Chondrocyte (in vitro differentiated cells): Measurements from ENCODE around the gene CRYBB2. TPM values are rescaled to one million over a fixed set of nuclear protein-coding genes. Genes with fewer than 3 reads are reported as not detected.
A peak's percentile ranks its signal among the peaks of the same experiment; 100 is the strongest.

ENCODE experiments used
- DNase-seq: peaks from one replicate; pipeline ENCODE4 v3.0.0; 2021; ENCODE audit warnings: mixed read lengths, low spot score
- H3K27ac Mint-ChIP-seq: one replicate; pipeline ENCODE4 v1.8.0; 2021; ENCODE audit warnings: mild to moderate bottlenecking, moderate library complexity, mixed read lengths; ENCODE audit not compliant: unreplicated experiment
- H3K27me3 Mint-ChIP-seq: 2 replicates; pipeline ENCODE4 v1.8.0; 2021; ENCODE audit warnings: low read depth, mixed read lengths
- H3K36me3 Mint-ChIP-seq: 2 replicates; pipeline ENCODE4 v1.8.0; 2021; ENCODE audit warnings: low read depth, mixed read lengths
- H3K4me1 Mint-ChIP-seq: 2 replicates; pipeline ENCODE4 v1.8.0; 2021; ENCODE audit warnings: low read depth, mild to moderate bottlenecking, mixed read lengths
- H3K4me3 Mint-ChIP-seq: one replicate; pipeline ENCODE4 v1.8.0; 2021; ENCODE audit warnings: mild to moderate bottlenecking, moderate library complexity, mixed read lengths; ENCODE audit not compliant: unreplicated experiment
- H3K9me3 Mint-ChIP-seq: 2 replicates; pipeline ENCODE4 v1.8.0; 2021; ENCODE audit warnings: low read depth, mixed read lengths
- total RNA-seq: library from RNA; stranded (reverse); gene quantifications from 3 replicates; pipeline ENCODE4 v1.2.1, GENCODE V29; 2021
- TF ChIP-seq, protein P1 (sequence below): fragments of 200-600 bp; sonication (generic); IDR thresholded peaks from 2 replicates; pipeline ENCODE4 v1.5.0; 2021; ENCODE audit warnings: antibody characterized with exemption, mild to moderate bottlenecking, moderate library complexity

Gene CRYBB2
- total RNA-seq, 1 donor from 2014 or later: not detected

DNA sequence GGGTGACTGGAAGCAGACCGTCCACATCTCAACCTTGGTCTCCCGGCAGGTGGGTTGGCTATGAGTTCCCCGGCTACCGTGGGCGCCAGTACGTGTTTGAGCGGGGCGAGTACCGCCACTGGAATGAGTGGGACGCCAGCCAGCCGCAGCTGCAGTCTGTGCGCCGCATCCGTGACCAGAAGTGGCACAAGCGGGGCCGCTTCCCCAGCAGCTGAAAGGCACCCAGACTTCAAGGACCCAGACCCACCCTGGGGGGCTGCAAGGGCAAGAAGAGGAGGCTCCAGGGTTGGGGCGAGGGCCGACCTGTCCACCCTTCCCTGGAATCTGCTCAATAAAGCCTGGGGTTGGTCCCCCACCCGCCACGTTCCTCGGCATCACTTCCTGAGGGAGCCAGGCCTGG lies 12.4 kb upstream of the CRYBB2 start:
- Mint-ChIP-seq H3K4me1 (no peaks in the 10 kb centered on the region), H3K36me3 (peaks cover 10% of the 10 kb centered on the region), H3K9me3 (no peaks in the 10 kb centered on the region), H3K27me3 (peaks cover 2% of the 10 kb centered on the region), H3K27ac (no peak overlapping the region), H3K4me3 (no peak overlapping the region)
- TF ChIP-seq, protein P1, sequence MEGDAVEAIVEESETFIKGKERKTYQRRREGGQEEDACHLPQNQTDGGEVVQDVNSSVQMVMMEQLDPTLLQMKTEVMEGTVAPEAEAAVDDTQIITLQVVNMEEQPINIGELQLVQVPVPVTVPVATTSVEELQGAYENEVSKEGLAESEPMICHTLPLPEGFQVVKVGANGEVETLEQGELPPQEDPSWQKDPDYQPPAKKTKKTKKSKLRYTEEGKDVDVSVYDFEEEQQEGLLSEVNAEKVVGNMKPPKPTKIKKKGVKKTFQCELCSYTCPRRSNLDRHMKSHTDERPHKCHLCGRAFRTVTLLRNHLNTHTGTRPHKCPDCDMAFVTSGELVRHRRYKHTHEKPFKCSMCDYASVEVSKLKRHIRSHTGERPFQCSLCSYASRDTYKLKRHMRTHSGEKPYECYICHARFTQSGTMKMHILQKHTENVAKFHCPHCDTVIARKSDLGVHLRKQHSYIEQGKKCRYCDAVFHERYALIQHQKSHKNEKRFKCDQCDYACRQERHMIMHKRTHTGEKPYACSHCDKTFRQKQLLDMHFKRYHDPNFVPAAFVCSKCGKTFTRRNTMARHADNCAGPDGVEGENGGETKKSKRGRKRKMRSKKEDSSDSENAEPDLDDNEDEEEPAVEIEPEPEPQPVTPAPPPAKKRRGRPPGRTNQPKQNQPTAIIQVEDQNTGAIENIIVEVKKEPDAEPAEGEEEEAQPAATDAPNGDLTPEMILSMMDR: no peak
- peak; percentile 91 for DNase-seq

DNA sequence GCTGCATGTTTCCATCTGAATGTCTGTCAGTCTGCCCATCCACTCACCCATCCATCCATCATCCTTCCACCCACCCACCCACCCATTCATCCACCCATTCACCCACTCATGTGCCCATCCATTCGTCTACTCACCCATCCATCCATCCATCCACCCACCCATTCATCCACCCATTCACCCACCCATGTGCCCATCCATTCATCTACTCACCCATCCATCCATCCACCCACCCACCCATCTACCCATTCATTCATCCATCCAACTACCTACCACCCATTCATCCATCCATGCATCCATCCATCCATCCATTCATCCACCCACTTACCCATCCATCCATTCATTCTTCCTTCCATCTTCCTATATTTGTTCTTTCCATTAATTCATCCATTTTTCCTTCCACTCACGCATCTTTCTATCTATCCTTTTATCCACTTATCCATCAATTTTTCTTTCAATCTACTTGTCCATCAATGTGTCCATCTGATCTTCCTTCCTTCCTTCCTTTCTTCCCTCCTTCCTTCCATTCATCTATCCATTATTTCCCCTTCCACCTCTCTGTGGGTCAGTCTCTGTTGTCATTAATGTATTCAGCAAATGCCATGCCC lies 11.8 kb upstream of the CRYBB2 start:
- no peak for DNase-seq
- H3K27me3 Mint-ChIP-seq: peaks cover 2% of the 10 kb centered on the region
- peaks cover 10% of the 10 kb centered on the region for H3K36me3 Mint-ChIP-seq

DNA sequence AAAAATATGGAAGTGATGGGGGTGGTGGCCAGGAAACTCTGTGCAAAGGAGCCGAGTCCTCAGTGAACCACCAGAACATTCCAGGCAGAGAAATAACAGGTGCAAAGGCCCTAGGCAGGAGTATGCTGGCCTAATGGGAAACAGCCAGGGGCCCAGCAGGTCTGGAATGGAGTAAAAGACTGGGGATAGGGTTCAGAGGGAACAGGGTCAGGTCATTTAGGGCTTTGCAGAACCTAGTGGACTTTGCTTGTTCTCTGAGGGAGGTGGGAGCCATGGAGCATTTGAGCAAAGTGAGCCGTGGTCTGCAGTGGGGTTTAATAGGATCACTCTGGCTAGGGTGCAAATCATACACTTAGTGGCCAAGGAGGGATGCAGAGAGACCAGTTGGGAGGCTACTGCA lies 11.1 kb upstream of the CRYBB2 start:
- Mint-ChIP-seq H3K9me3 (peaks cover 4% of the 10 kb centered on the region), H3K36me3 (peaks cover 12% of the 10 kb centered on the region), H3K27me3 (peaks cover 2% of the 10 kb centered on the region), H3K4me3 (no peak overlapping the region), H3K27ac (no peak overlapping the region), H3K4me1 (no peaks in the 10 kb centered on the region)
- TF ChIP-seq, protein P1: no peak
- no peak for DNase-seq

More for the DNA sequence above, 11.8 kb upstream of the CRYBB2 start:
- Mint-ChIP-seq H3K4me1 (no peaks in the 10 kb centered on the region), H3K9me3 (no peaks in the 10 kb centered on the region), H3K27ac (no peak overlapping the region), H3K4me3 (no peak overlapping the region)
- TF ChIP-seq, protein P1: no peak

DNA sequence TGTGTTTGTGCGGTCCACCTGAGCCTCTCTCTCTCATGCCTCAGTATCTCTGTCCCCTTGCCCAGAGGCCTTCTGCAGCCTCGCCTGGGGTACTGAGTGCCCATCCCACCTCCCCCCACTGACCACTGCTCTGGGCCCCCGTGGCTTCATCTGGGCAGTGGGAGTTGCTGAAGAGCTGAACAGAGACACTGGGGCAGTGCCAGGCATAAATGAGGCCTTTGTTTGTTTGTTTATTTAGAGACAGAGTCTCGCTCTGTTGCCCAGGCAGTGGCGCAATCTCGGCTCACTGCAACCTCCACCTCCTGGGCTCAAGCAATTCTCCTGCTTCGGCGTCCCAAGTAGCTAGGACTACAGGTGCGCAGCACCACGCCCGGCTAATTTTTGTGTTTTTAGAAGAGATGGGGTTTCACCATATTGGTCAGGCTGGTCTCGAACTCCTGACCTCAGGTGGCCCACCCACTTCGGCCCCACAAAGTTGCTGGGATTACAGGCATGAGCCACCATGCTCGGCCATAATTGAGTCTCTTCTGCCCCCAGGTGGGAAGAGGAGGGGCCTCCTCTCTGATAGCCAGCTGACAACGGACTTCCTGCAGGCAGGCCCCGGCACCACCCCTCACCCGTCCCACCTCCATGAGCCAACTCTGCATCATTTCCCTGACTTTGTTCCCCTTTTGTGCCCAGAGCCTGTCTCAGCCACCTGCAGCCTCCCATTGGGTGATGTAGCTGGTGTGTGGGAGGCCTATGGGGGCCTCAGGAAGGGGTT lies 10.5 kb upstream of the CRYBB2 start:
- Mint-ChIP-seq H3K27ac (no peak overlapping the region), H3K9me3 (peaks cover 9% of the 10 kb centered on the region), H3K4me1 (no peaks in the 10 kb centered on the region), H3K27me3 (peaks cover 2% of the 10 kb centered on the region), H3K36me3 (peaks cover 15% of the 10 kb centered on the region), H3K4me3 (no peak overlapping the region)
- no peak for DNase-seq
- TF ChIP-seq, protein P1: no peak

DNA sequence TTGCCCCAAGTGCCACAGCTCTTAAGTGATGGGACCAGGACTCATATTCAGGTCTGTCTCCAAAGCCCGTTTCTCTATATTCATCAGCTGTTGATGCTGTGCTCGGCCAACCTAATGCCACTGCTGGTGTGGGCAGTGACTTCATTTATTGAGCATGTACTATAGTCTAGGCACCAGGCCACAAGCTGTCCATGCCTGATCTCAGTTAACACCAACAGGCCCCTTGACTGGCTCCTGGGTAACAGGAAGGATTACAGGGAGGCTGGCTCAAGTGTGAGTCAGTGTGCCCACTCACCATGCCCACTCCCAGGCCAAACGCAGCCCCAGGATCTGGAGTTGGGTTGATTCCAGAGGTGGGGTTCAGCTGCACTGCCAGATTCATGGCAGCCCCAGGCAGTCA lies 8.6 kb upstream of the CRYBB2 start:
- H3K9me3 Mint-ChIP-seq: peaks cover 11% of the 10 kb centered on the region
- no peaks in the 10 kb centered on the region for H3K4me1 Mint-ChIP-seq
- H3K4me3 Mint-ChIP-seq: no peak overlapping the region
- H3K36me3 Mint-ChIP-seq: peaks cover 12% of the 10 kb centered on the region
- TF ChIP-seq, protein P1: no peak
- H3K27me3 Mint-ChIP-seq: peaks cover 4% of the 10 kb centered on the region
- no peak overlapping the region for H3K27ac Mint-ChIP-seq
- no peak for DNase-seq
